Neuronal stem cell (in vitro differentiated cells): ENCODE results near the gene PLAC1.

Experiments used
- DNase-seq: peaks from one replicate; pipeline ENCODE4 v3.0.0-alpha.2; 2013; ENCODE audit warnings: low spot score
- H2AFZ ChIP-seq: one replicate; pipeline ENCODE4 v1.6.1; 2013; ENCODE audit warnings: mild to moderate bottlenecking, low read length, inconsistent platforms
- H2AK5ac ChIP-seq: 2 replicates; pipeline ENCODE4 v1.6.1; 2013; ENCODE audit warnings: low read depth, mild to moderate bottlenecking, inconsistent platforms, low read length, moderate library complexity, mixed read lengths
- H2BK120ac ChIP-seq: 2 replicates; pipeline ENCODE4 v1.6.1; 2013; ENCODE audit warnings: low read depth, mild to moderate bottlenecking, inconsistent platforms, low read length, moderate library complexity, mixed read lengths
- H2BK12ac ChIP-seq: one replicate; pipeline ENCODE4 v1.6.1; 2013; ENCODE audit warnings: low read length, inconsistent platforms
- H2BK15ac ChIP-seq: 2 replicates; pipeline ENCODE4 v1.6.1; 2013; ENCODE audit warnings: mild to moderate bottlenecking, low read length, inconsistent platforms, mixed read lengths
- H2BK5ac ChIP-seq: one replicate; pipeline ENCODE4 v1.6.1; 2013; ENCODE audit warnings: inconsistent platforms, mild to moderate bottlenecking, low read length, moderate library complexity
- H3K14ac ChIP-seq: one replicate; pipeline ENCODE4 v1.6.1; 2013; ENCODE audit warnings: low read length, inconsistent platforms
- H3K18ac ChIP-seq: 2 replicates; pipeline ENCODE4 v1.6.1; 2013; ENCODE audit warnings: low read length, inconsistent platforms
- H3K23ac ChIP-seq: 2 replicates; pipeline ENCODE4 v1.6.1; 2013; ENCODE audit warnings: low read depth, mild to moderate bottlenecking, mixed read lengths, low read length, inconsistent platforms; ENCODE audit not compliant: poor library complexity
- H3K27ac ChIP-seq: replicated peaks from 3 replicates; pipeline ENCODE4 v1.5.1; 2013; ENCODE audit warnings: low read length, inconsistent platforms
- H3K27me3 ChIP-seq, 3 experiments: 2 replicates each; pipeline ENCODE4 v1.6.1; 2013; ENCODE audit warnings: low read length in 3 of 3, mild to moderate bottlenecking in 2 of 3, inconsistent platforms in 1 of 3, low read depth in 1 of 3, mixed read lengths in 1 of 3, moderate library complexity in 1 of 3; ENCODE audit not compliant: control insufficient read depth in 3 of 3, insufficient read depth in 3 of 3
- H3K36me3 ChIP-seq, 2 donors: replicated peaks in 1 of 2; 2 replicates each; pipeline ENCODE4 v1.6.1; 2013; ENCODE audit warnings: low read length in 2 of 2; ENCODE audit not compliant: control insufficient read depth in 2 of 2, insufficient read depth in 2 of 2
- H3K4ac ChIP-seq: 2 replicates; pipeline ENCODE4 v1.6.1; 2013; ENCODE audit warnings: inconsistent platforms, mild to moderate bottlenecking, low read length, moderate library complexity
- H3K4me1 ChIP-seq, 2 donors: 1 replicate in 1 of 2; 2 replicates in 1 of 2; pipeline ENCODE4 v1.6.1; 2013; ENCODE audit warnings: low read length in 2 of 2, low read depth in 1 of 2; ENCODE audit not compliant: control insufficient read depth in 2 of 2, insufficient read depth in 1 of 2
- H3K4me2 ChIP-seq: one replicate; pipeline ENCODE4 v1.6.1; 2013; ENCODE audit warnings: mild to moderate bottlenecking, low read length, inconsistent platforms; ENCODE audit not compliant: insufficient read depth, poor library complexity, severe bottlenecking
- H3K4me3 ChIP-seq, 2 donors: 2 replicates each; pipeline ENCODE4 v1.5.1; 2013; ENCODE audit warnings: low read length in 2 of 2, mild to moderate bottlenecking in 2 of 2, inconsistent platforms in 1 of 2, moderate library complexity in 1 of 2
- H3K79me1 ChIP-seq: one replicate; pipeline ENCODE4 v1.6.1; 2013; ENCODE audit warnings: low read depth, mild to moderate bottlenecking, inconsistent platforms, low read length, moderate library complexity
- H3K9ac ChIP-seq: one replicate; pipeline ENCODE4 v1.6.1; 2013; ENCODE audit warnings: mild to moderate bottlenecking, low read depth, low read length, inconsistent platforms; ENCODE audit not compliant: poor library complexity
- H3K9me3 ChIP-seq, 2 donors: replicated peaks in 1 of 2; 2 replicates each; pipeline versions ENCODE3 to v1.6.1; 2013; ENCODE audit warnings: low read length in 2 of 2, mild to moderate bottlenecking in 2 of 2, inconsistent platforms in 1 of 2, low read depth in 1 of 2, mixed read lengths in 1 of 2, moderate library complexity in 1 of 2; ENCODE audit not compliant: control insufficient read depth in 2 of 2, insufficient read depth in 1 of 2
- H4K8ac ChIP-seq: one replicate; pipeline ENCODE4 v1.6.1; 2013; ENCODE audit warnings: low read depth, mild to moderate bottlenecking, inconsistent platforms, low read length, moderate library complexity
- H4K91ac ChIP-seq: one replicate; pipeline ENCODE4 v1.6.1; 2013; ENCODE audit warnings: low read length, low read depth, mild to moderate bottlenecking, inconsistent platforms; ENCODE audit not compliant: poor library complexity
- WGBS, 2 donors: extraction: QIAGEN DNeasy Blood & Tissue Kit; methylation state at CpG; one replicate each; pipeline ENCODE4 v1.1.7; 2013; ENCODE audit warnings: missing lambda C conversion rate in 2 of 2, mixed read lengths in 1 of 2; ENCODE audit not compliant: insufficient read length in 2 of 2, insufficient replicate concordance in 1 of 2; ENCODE audit errors: extremely low coverage in 2 of 2; 5-methylcytosine and 5-hydroxymethylcytosine counted together

PLAC1 gene

GRCh38 chrX:134691453-134691852 lies 33.2 kb upstream of the PLAC1 start:
- WGBS, 2 donors: no CpG with 5 or more reads among the region's 7 CpGs
- H3K9me3 ChIP-seq: no peaks in the 10 kb centered on the region
- no peak overlapping the region for H3K18ac ChIP-seq
- no peak overlapping the region for H2BK5ac ChIP-seq
- H3K14ac ChIP-seq: no peak overlapping the region
- no peaks in the 10 kb centered on the region for H3K79me1 ChIP-seq
- no peak overlapping the region for H3K27ac ChIP-seq
- H3K27me3 ChIP-seq: peaks cover 0 to 3% (median 0%) of the 10 kb centered on the region in 3 experiments
- H3K23ac ChIP-seq: no peak overlapping the region
- H2BK12ac ChIP-seq: no peak overlapping the region
- no peak overlapping the region for H2BK120ac ChIP-seq
- no peak overlapping the region for H4K91ac ChIP-seq
- DNase-seq: no peak
- no peak overlapping the region for H2BK15ac ChIP-seq
- H3K4me2 ChIP-seq: no peak overlapping the region
- H3K9ac ChIP-seq: no peak overlapping the region
- H3K4ac ChIP-seq: no peak overlapping the region
- H2AK5ac ChIP-seq: no peak overlapping the region
- H4K8ac ChIP-seq: no peak overlapping the region
- no peaks in the 10 kb centered on the region for H3K4me1 ChIP-seq
- H3K36me3 ChIP-seq: no peaks in the 10 kb centered on the region
- H3K4me3 ChIP-seq: no peak overlapping the region
- H2AFZ ChIP-seq: no peak overlapping the region

GRCh38 chrX:134688839-134689238 lies 30.6 kb upstream of the PLAC1 start:
- no peak overlapping the region for H3K14ac ChIP-seq
- H3K9me3 ChIP-seq: no peaks in the 10 kb centered on the region
- no peaks in the 10 kb centered on the region for H3K36me3 ChIP-seq
- H3K18ac ChIP-seq: no peak overlapping the region
- no peak overlapping the region for H3K23ac ChIP-seq
- no peak overlapping the region for H3K4me2 ChIP-seq
- no peak overlapping the region for H2AFZ ChIP-seq
- H2BK15ac ChIP-seq: no peak overlapping the region
- no peaks in the 10 kb centered on the region for H3K79me1 ChIP-seq
- no peak overlapping the region for H2AK5ac ChIP-seq
- no peak overlapping the region for H2BK120ac ChIP-seq
- H3K9ac ChIP-seq: no peak overlapping the region
- H4K91ac ChIP-seq: no peak overlapping the region
- WGBS, 2 donors: no CpG with 5 or more reads among the region's 1 CpG
- peaks cover 0 to 3% (median 0%) of the 10 kb centered on the region in 3 experiments for H3K27me3 ChIP-seq
- H3K4me3 ChIP-seq: no peak overlapping the region
- H2BK12ac ChIP-seq: no peak overlapping the region
- no peak overlapping the region for H3K4ac ChIP-seq
- H3K4me1 ChIP-seq: no peaks in the 10 kb centered on the region
- H4K8ac ChIP-seq: no peak overlapping the region
- no peak for DNase-seq
- no peak overlapping the region for H2BK5ac ChIP-seq
- no peak overlapping the region for H3K27ac ChIP-seq

- H3K14ac ChIP-seq: no peak overlapping the region
- H3K4me1 ChIP-seq: no peaks in the 10 kb centered on the region
- H3K27ac ChIP-seq: no peak overlapping the region
- no peak overlapping the region for H3K9ac ChIP-seq
- no peak overlapping the region for H2BK15ac ChIP-seq
- H3K4me2 ChIP-seq: no peak overlapping the region
- no peak overlapping the region for H2AK5ac ChIP-seq
- no peak overlapping the region for H4K8ac ChIP-seq
- H2AFZ ChIP-seq: no peak overlapping the region
- no peaks in the 10 kb centered on the region for H3K79me1 ChIP-seq
- no peak for DNase-seq
- no peak overlapping the region for H3K4ac ChIP-seq
- peaks cover 0 to 3% (median 0%) of the 10 kb centered on the region in 3 experiments for H3K27me3 ChIP-seq
- no peak overlapping the region for H2BK120ac ChIP-seq
- no peak overlapping the region for H3K23ac ChIP-seq
- H3K4me3 ChIP-seq: no peak overlapping the region
- no peak overlapping the region for H2BK5ac ChIP-seq
- H3K18ac ChIP-seq: no peak overlapping the region
- no peaks in the 10 kb centered on the region for H3K9me3 ChIP-seq
- WGBS, 2 donors: no CpG with 5 or more reads among the region's 5 CpGs
- H4K91ac ChIP-seq: no peak overlapping the region
- H2BK12ac ChIP-seq: no peak overlapping the region
- no peaks in the 10 kb centered on the region for H3K36me3 ChIP-seq
These were observed 30.0 kb upstream of the PLAC1 start for GRCh38 chrX:134688031-134688823.

- H2AK5ac ChIP-seq: no peak overlapping the region
- H3K9ac ChIP-seq: no peak overlapping the region
- DNase-seq: no peak
- peaks cover 0 to 3% (median 0%) of the 10 kb centered on the region in 3 experiments for H3K27me3 ChIP-seq
- no peak overlapping the region for H2AFZ ChIP-seq
- no peaks in the 10 kb centered on the region for H3K4me1 ChIP-seq
- no peak overlapping the region for H4K91ac ChIP-seq
- no peak overlapping the region for H3K18ac ChIP-seq
- H2BK5ac ChIP-seq: no peak overlapping the region
- H3K79me1 ChIP-seq: no peaks in the 10 kb centered on the region
- WGBS, 2 donors: no CpG with 5 or more reads among the region's 5 CpGs
- no peak overlapping the region for H2BK12ac ChIP-seq
- no peak overlapping the region for H3K4me2 ChIP-seq
- H3K23ac ChIP-seq: no peak overlapping the region
- H4K8ac ChIP-seq: no peak overlapping the region
- no peak overlapping the region for H2BK120ac ChIP-seq
- H3K14ac ChIP-seq: no peak overlapping the region
- no peak overlapping the region for H3K4me3 ChIP-seq
- no peak overlapping the region for H3K27ac ChIP-seq
- no peak overlapping the region for H3K4ac ChIP-seq
- no peak overlapping the region for H2BK15ac ChIP-seq
- no peaks in the 10 kb centered on the region for H3K9me3 ChIP-seq
- H3K36me3 ChIP-seq: no peaks in the 10 kb centered on the region
These were observed 27.4 kb upstream of the PLAC1 start for GRCh38 chrX:134685668-134686067.
